IPS-18a (cell line): ENCODE measurements around the gene EMX1.

Experiments used
- H3K27ac ChIP-seq: one replicate; pipeline ENCODE4 v1.5.1; 2013; ENCODE audit warnings: low read length
- H3K27me3 ChIP-seq: one replicate; pipeline ENCODE4 v1.6.1; 2013; ENCODE audit warnings: mild to moderate bottlenecking, low read length; ENCODE audit not compliant: control insufficient read depth, insufficient read depth
- H3K36me3 ChIP-seq: one replicate; pipeline ENCODE4 v1.6.1; 2013; ENCODE audit warnings: low read depth, low read length; ENCODE audit not compliant: control insufficient read depth
- H3K4me1 ChIP-seq: one replicate; pipeline ENCODE4 v1.6.1; 2013; ENCODE audit warnings: low read depth, low read length; ENCODE audit not compliant: control insufficient read depth
- H3K4me3 ChIP-seq: one replicate; pipeline ENCODE4 v1.5.1; 2013; ENCODE audit warnings: low read length
- H3K9ac ChIP-seq: one replicate; pipeline ENCODE4 v1.6.1; 2013; ENCODE audit warnings: mild to moderate bottlenecking, low read length, moderate library complexity
- H3K9me3 ChIP-seq: one replicate; pipeline ENCODE4 v1.6.1; 2013; ENCODE audit warnings: low read depth, low read length; ENCODE audit not compliant: control insufficient read depth

The EMX1 gene

GRCh38 chr2:72940786-72941185, 23.5 kb downstream of the EMX1 start:
- Histone ChIP-seq H3K4me1 (peaks cover 13% of the 10 kb centered on the region), H3K4me3 (no peak overlapping the region), H3K9me3 (no peaks in the 10 kb centered on the region), H3K27me3 (peaks cover 15% of the 10 kb centered on the region), H3K27ac (no peak overlapping the region), H3K36me3 (no peaks in the 10 kb centered on the region), H3K9ac (no peak overlapping the region)

GRCh38 chr2:72942293-72942692, 25.0 kb downstream of the EMX1 start:
- Histone ChIP-seq H3K9me3 (no peaks in the 10 kb centered on the region), H3K4me3 (no peak overlapping the region), H3K27ac (no peak overlapping the region), H3K36me3 (no peaks in the 10 kb centered on the region), H3K9ac (no peak overlapping the region), H3K4me1 (peaks cover 10% of the 10 kb centered on the region), H3K27me3 (peaks cover 10% of the 10 kb centered on the region)

GRCh38 chr2:72942881-72943418, 25.6 kb downstream of the EMX1 start:
- Histone ChIP-seq H3K4me1 (peaks cover 10% of the 10 kb centered on the region), H3K27ac (no peak overlapping the region), H3K4me3 (no peak overlapping the region), H3K27me3 (peaks cover 10% of the 10 kb centered on the region), H3K9me3 (no peaks in the 10 kb centered on the region), H3K36me3 (no peaks in the 10 kb centered on the region), H3K9ac (no peak overlapping the region)

GRCh38 chr2:72943540-72944395, 26.4 kb downstream of the EMX1 start:
- Histone ChIP-seq H3K36me3 (no peaks in the 10 kb centered on the region), H3K27ac (no peak overlapping the region), H3K4me3 (no peak overlapping the region), H3K9me3 (no peaks in the 10 kb centered on the region), H3K4me1 (peaks cover 10% of the 10 kb centered on the region), H3K27me3 (peaks cover 10% of the 10 kb centered on the region), H3K9ac (no peak overlapping the region)

- H3K36me3 ChIP-seq: no peaks in the 10 kb centered on the region
- H3K9me3 ChIP-seq: no peaks in the 10 kb centered on the region
- H3K4me3 ChIP-seq: no peak overlapping the region
- peaks cover 10% of the 10 kb centered on the region for H3K4me1 ChIP-seq
- peaks cover under 1% of the 10 kb centered on the region for H3K27me3 ChIP-seq
- H3K9ac ChIP-seq: no peak overlapping the region
- H3K27ac ChIP-seq: no peak overlapping the region
Observed at GRCh38 chr2:72944804-72945449, 27.6 kb downstream of the EMX1 start.

GRCh38 chr2:72945450-72946019, 28.2 kb downstream of the EMX1 start:
- H3K9ac ChIP-seq: no peak overlapping the region
- H3K27me3 ChIP-seq: no peaks in the 10 kb centered on the region
- H3K9me3 ChIP-seq: no peaks in the 10 kb centered on the region
- H3K36me3 ChIP-seq: no peaks in the 10 kb centered on the region
- H3K27ac ChIP-seq: no peak overlapping the region
- H3K4me1 ChIP-seq: peaks cover 7% of the 10 kb centered on the region
- no peak overlapping the region for H3K4me3 ChIP-seq

GRCh38 chr2:72946466-72946865, 29.1 kb downstream of the EMX1 start:
- no peak overlapping the region for H3K27ac ChIP-seq
- no peaks in the 10 kb centered on the region for H3K9me3 ChIP-seq
- H3K36me3 ChIP-seq: no peaks in the 10 kb centered on the region
- peaks cover 5% of the 10 kb centered on the region for H3K4me1 ChIP-seq
- no peak overlapping the region for H3K4me3 ChIP-seq
- no peaks in the 10 kb centered on the region for H3K27me3 ChIP-seq
- H3K9ac ChIP-seq: no peak overlapping the region

- H3K27ac ChIP-seq: no peak overlapping the region
- no peaks in the 10 kb centered on the region for H3K27me3 ChIP-seq
- no peak overlapping the region for H3K4me3 ChIP-seq
- no peaks in the 10 kb centered on the region for H3K36me3 ChIP-seq
- no peaks in the 10 kb centered on the region for H3K9me3 ChIP-seq
- H3K9ac ChIP-seq: no peak overlapping the region
- peaks cover 17% of the 10 kb centered on the region for H3K4me1 ChIP-seq
Observed at GRCh38 chr2:72947952-72948830, 30.9 kb downstream of the EMX1 start.

GRCh38 chr2:72949045-72949444, 31.7 kb downstream of the EMX1 start:
- Histone ChIP-seq H3K4me3 (no peak overlapping the region), H3K9ac (no peak overlapping the region), H3K36me3 (no peaks in the 10 kb centered on the region), H3K4me1 (peaks cover 17% of the 10 kb centered on the region), H3K27ac (no peak overlapping the region), H3K9me3 (no peaks in the 10 kb centered on the region), H3K27me3 (no peaks in the 10 kb centered on the region)

- Histone ChIP-seq H3K27me3 (no peaks in the 10 kb centered on the region), H3K36me3 (no peaks in the 10 kb centered on the region), H3K4me1 (peaks cover 17% of the 10 kb centered on the region), H3K4me3 (no peak overlapping the region), H3K27ac (no peak overlapping the region), H3K9me3 (no peaks in the 10 kb centered on the region), H3K9ac (no peak overlapping the region)
Observed at GRCh38 chr2:72949642-72950041, 32.3 kb downstream of the EMX1 start.
